HepG2 (cell line): ENCODE measurements around the gene NDUFB5. TPM values are rescaled to one million over a fixed set of nuclear protein-coding genes. Genes with fewer than 3 reads are reported as not detected.

Experiments used
- ASH2L ChIP-seq: fragments of 300-600, 200-600 bp; sonication (generic); IDR thresholded peaks from 2 replicates; pipeline ENCODE4 v1.7.0; 2017; ENCODE audit warnings: low read depth, mild to moderate bottlenecking, moderate library complexity, mixed read lengths, low read length; ENCODE audit not compliant: insufficient read length
- CREM ChIP-seq, 2 experiments: sonication (generic) in 1 of 2; formaldehyde crosslinking in 1 of 2; IDR thresholded peaks; 2 replicates each; pipeline versions ENCODE4 v1.4.0 to v1.6.1; 2016 to 2020; ENCODE audit warnings: antibody characterized with exemption in 1 of 2, mild to moderate bottlenecking in 1 of 2, missing genetic modification reagents in 1 of 2
- FOXA1 ChIP-seq, 2 experiments: fragments of 450-650 bp in 1 of 2; sonication (generic) in 1 of 2; formaldehyde crosslinking in 1 of 2; IDR thresholded peaks; 2 replicates each; pipeline versions ENCODE4 v1.4.0 to v1.6.1; 2016 to 2020; ENCODE audit warnings: missing genetic modification reagents in 1 of 2
- GATAD1 ChIP-seq: IDR thresholded peaks from 2 replicates; pipeline ENCODE4 v1.6.1; 2016; ENCODE audit warnings: missing genetic modification reagents, missing compliant biosample characterization
- KDM5B ChIP-seq: sonication (generic); formaldehyde crosslinking; IDR thresholded peaks from 2 replicates; pipeline ENCODE4 v1.4.0; 2020; ENCODE audit warnings: missing genetic modification reagents, mild to moderate bottlenecking, borderline replicate concordance
- NONO ChIP-seq, 2 experiments: fragments of 450-650 bp in 1 of 2; sonication (generic) in 1 of 2; formaldehyde crosslinking in 1 of 2; IDR thresholded peaks in 1 of 2; conservative IDR thresholded peaks in 1 of 2; 2 replicates each; pipeline versions ENCODE4 v1.6.1 to v1.8.0; 2017 to 2022; ENCODE audit warnings: mild to moderate bottlenecking in 1 of 2, missing genetic modification reagents in 1 of 2, moderate library complexity in 1 of 2
- PAWR ChIP-seq: sonication (generic); formaldehyde crosslinking; IDR thresholded peaks from 2 replicates; pipeline ENCODE4 v1.4.0; 2020; ENCODE audit warnings: missing genetic modification reagents, mild to moderate bottlenecking, borderline replicate concordance
- SIN3B ChIP-seq: fragments of 150-350 bp; IDR thresholded peaks from 2 replicates; pipeline ENCODE4 v1.6.1; 2014; ENCODE audit warnings: low read length
- SOX13 ChIP-seq, 3 experiments: fragments of 450-650 bp in 1 of 3; sonication (generic) in 1 of 3; formaldehyde crosslinking in 1 of 3; IDR thresholded peaks in 2 of 3; conservative IDR thresholded peaks in 1 of 3; 2 replicates each; pipeline versions ENCODE4 v1.5.0 to v1.6.1; 2016 to 2020; ENCODE audit warnings: antibody characterized with exemption in 1 of 3, mild to moderate bottlenecking in 1 of 3, missing compliant biosample characterization in 1 of 3, missing genetic modification reagents in 1 of 3, moderate library complexity in 1 of 3
- SOX5 ChIP-seq: IDR thresholded peaks from 2 replicates; pipeline ENCODE4 v1.6.1; 2016; ENCODE audit warnings: borderline replicate concordance
- ZFAT ChIP-seq: sonication (generic); formaldehyde crosslinking; conservative IDR thresholded peaks from 2 replicates; pipeline ENCODE4 v1.8.1; 2023; ENCODE audit warnings: missing genetic modification reagents, inconsistent platforms
- ZFX ChIP-seq: sonication (generic); formaldehyde crosslinking; IDR thresholded peaks from 2 replicates; pipeline ENCODE4 v1.4.0; 2020; ENCODE audit warnings: mild to moderate bottlenecking, low read depth, missing genetic modification reagents, moderate library complexity
- ZNF317 ChIP-seq: sonication (generic); formaldehyde crosslinking; IDR thresholded peaks from 2 replicates; pipeline ENCODE4 v1.5.0; 2020; ENCODE audit warnings: mild to moderate bottlenecking, missing genetic modification reagents
- ZNF33B ChIP-seq: sonication (generic); formaldehyde crosslinking; IDR thresholded peaks from 2 replicates; pipeline ENCODE4 v1.5.1; 2020; ENCODE audit warnings: mild to moderate bottlenecking, missing genetic modification reagents
- ZNF501 ChIP-seq: sonication (generic); formaldehyde crosslinking; IDR thresholded peaks from 2 replicates; pipeline ENCODE4 v1.5.1; 2020; ENCODE audit warnings: mild to moderate bottlenecking, moderate library complexity, missing genetic modification reagents
- ZNF557 ChIP-seq: sonication (generic); formaldehyde crosslinking; IDR thresholded peaks from 2 replicates; pipeline ENCODE4 v1.4.0; 2020; ENCODE audit warnings: missing genetic modification reagents
- ZNF572 ChIP-seq: sonication (generic); formaldehyde crosslinking; IDR thresholded peaks from 2 replicates; pipeline ENCODE4 v1.5.1; 2020; ENCODE audit warnings: mild to moderate bottlenecking, missing genetic modification reagents
- ZNF605 ChIP-seq: sonication (generic); formaldehyde crosslinking; IDR thresholded peaks from 2 replicates; pipeline ENCODE4 v1.8.0; 2022; ENCODE audit warnings: mild to moderate bottlenecking, missing genetic modification reagents
- ZNF75D ChIP-seq: sonication (generic); formaldehyde crosslinking; IDR thresholded peaks from 2 replicates; pipeline ENCODE4 v1.8.1; 2023; ENCODE audit warnings: missing genetic modification reagents, mild to moderate bottlenecking, borderline replicate concordance
- ZSCAN20 ChIP-seq: sonication (generic); formaldehyde crosslinking; IDR thresholded peaks from 2 replicates; pipeline ENCODE4 v1.4.0; 2020; ENCODE audit warnings: missing genetic modification reagents, mild to moderate bottlenecking, borderline replicate concordance
- polyA plus RNA-seq, 8 experiments: library from polyadenylated mRNA; depleted of rRNA in 3 of 8; stranded (reverse) in 7 of 8; unstranded in 1 of 8; fragments of >200 nt; fragmentation: Illumina TruSeq in 4 of 8; extraction: Trizol in 4 of 8; gene quantifications; 2 replicates each; pipeline versions ENCODE4 v1.2.1 to v1.2.3, GENCODE V29; 2011 to 2016; ENCODE audit warnings: low read depth in 4 of 8, missing spikeins in 1 of 8, mixed read lengths in 1 of 8; ENCODE audit not compliant: insufficient read depth in 1 of 8
- total RNA-seq, 5 experiments: library from RNA; depleted of rRNA; stranded (reverse); fragments of >200 nt; fragmentation: Illumina TruSeq; extraction: Trizol; gene quantifications; 2 replicates each; pipeline ENCODE4 v1.2.3, GENCODE V29; 2016; ENCODE audit warnings: low read depth in 1 of 5
- TF ChIP-seq, protein P1 (sequence below): sonication (generic); formaldehyde crosslinking; IDR thresholded peaks from 2 replicates; pipeline ENCODE4 v1.4.0; 2020; ENCODE audit warnings: missing genetic modification reagents, mild to moderate bottlenecking, borderline replicate concordance
- TF ChIP-seq, protein P2 (sequence below): IDR thresholded peaks from 2 replicates; pipeline ENCODE4 v1.6.1; 2012; ENCODE audit warnings: low read depth, low read length, improper control_type of control experiment
- TF ChIP-seq, protein P3 (sequence below): IDR thresholded peaks from 2 replicates; pipeline ENCODE4 v1.6.1; 2016; ENCODE audit warnings: missing biosample characterization, missing genetic modification reagents, low read depth
- TF ChIP-seq, protein P4 (sequence below): IDR thresholded peaks from 2 replicates; pipeline ENCODE4 v1.6.1; 2012; ENCODE audit warnings: inconsistent platforms

The NDUFB5 gene
- total and polyA plus RNA-seq, 2 of the 13 experiments (the other 11 are each of a cell fraction or from before 2014, with no cell fraction given) = 43.3 to 120 TPM

DNA sequence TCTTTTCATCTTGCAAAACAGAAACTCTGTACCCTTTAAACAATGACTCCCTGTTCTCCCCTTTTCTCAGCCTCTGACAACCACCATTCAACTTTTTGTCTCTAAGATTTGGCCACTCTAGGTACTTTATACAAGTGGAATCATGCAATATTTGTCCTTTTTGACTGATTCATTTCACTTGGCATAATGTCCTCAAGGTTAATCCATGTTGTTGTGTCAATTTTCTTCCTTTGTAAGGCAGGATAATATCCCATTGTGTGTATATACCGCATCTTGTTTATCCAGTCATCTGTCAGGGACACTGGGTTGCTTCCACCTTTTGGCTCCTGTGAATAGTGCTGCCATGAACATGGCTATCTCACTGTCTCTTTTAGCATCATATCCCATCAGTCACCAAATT lies 58.5 kb downstream of the NDUFB5 start (continued):
- TF ChIP-seq, protein P1, sequence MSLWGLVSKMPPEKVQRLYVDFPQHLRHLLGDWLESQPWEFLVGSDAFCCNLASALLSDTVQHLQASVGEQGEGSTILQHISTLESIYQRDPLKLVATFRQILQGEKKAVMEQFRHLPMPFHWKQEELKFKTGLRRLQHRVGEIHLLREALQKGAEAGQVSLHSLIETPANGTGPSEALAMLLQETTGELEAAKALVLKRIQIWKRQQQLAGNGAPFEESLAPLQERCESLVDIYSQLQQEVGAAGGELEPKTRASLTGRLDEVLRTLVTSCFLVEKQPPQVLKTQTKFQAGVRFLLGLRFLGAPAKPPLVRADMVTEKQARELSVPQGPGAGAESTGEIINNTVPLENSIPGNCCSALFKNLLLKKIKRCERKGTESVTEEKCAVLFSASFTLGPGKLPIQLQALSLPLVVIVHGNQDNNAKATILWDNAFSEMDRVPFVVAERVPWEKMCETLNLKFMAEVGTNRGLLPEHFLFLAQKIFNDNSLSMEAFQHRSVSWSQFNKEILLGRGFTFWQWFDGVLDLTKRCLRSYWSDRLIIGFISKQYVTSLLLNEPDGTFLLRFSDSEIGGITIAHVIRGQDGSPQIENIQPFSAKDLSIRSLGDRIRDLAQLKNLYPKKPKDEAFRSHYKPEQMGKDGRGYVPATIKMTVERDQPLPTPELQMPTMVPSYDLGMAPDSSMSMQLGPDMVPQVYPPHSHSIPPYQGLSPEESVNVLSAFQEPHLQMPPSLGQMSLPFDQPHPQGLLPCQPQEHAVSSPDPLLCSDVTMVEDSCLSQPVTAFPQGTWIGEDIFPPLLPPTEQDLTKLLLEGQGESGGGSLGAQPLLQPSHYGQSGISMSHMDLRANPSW = no peak
- TF ChIP-seq GATAD1 (CRISPR knock-in tag) = no peak
- no peak for TF ChIP-seq PAWR (CRISPR knock-in tag)
- TF ChIP-seq, protein P2, sequence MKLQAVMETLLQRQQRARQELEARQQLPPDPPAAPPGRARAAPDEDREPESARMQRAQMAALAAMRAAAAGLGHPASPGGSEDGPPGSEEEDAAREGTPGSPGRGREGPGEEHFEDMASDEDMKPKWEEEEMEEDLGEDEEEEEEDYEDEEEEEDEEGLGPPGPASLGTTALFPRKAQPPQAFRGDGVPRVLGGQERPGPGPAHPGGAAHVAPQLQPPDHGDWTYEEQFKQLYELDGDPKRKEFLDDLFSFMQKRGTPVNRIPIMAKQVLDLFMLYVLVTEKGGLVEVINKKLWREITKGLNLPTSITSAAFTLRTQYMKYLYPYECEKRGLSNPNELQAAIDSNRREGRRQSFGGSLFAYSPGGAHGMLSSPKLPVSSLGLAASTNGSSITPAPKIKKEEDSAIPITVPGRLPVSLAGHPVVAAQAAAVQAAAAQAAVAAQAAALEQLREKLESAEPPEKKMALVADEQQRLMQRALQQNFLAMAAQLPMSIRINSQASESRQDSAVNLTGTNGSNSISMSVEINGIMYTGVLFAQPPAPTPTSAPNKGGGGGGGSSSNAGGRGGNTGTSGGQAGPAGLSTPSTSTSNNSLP = no peak
- TF ChIP-seq SIN3B = no peak
- peak; percentile 88 for TF ChIP-seq SOX5 (CRISPR knock-in tag)
- TF ChIP-seq ZNF572 (CRISPR knock-in tag) = no peak
- no peak for TF ChIP-seq ZNF605 (CRISPR knock-in tag)
- TF ChIP-seq CREM (IDR thresholded peaks at IDR 0.05) = peak; percentile 53; the same call in 1 of the 2 replicates
- TF ChIP-seq CREM (CRISPR knock-in tag; IDR thresholded peaks at IDR 0.05) = no peak
- no peak for TF ChIP-seq ZNF75D
- no peak for TF ChIP-seq NONO (IDR thresholded peaks at IDR 0.05)
- no peak for TF ChIP-seq NONO (CRISPR knock-in tag; conservative IDR thresholded peaks at IDR 0.05)
- TF ChIP-seq ZNF501 (CRISPR knock-in tag) = no peak
- no peak for TF ChIP-seq ZNF557 (CRISPR knock-in tag)
- TF ChIP-seq ASH2L = no peak
- no peak for TF ChIP-seq KDM5B (CRISPR knock-in tag)
- peak; percentile 14; the same call in 1 of the 2 replicates for TF ChIP-seq ZFX
- TF ChIP-seq SOX13 (IDR thresholded peaks at IDR 0.05) = peak; percentile 56; the same call in 1 of the 2 replicates
- TF ChIP-seq SOX13 (CRISPR knock-in tag; conservative IDR thresholded peaks at IDR 0.05 in 1 of 2, IDR thresholded peaks at IDR 0.05 in 1 of 2) = peak in 1 of 2 experiments; percentile 97; a peak in 2 of 4 replicates
- no peak for TF ChIP-seq ZNF33B (CRISPR knock-in tag)
- TF ChIP-seq, protein P3, sequence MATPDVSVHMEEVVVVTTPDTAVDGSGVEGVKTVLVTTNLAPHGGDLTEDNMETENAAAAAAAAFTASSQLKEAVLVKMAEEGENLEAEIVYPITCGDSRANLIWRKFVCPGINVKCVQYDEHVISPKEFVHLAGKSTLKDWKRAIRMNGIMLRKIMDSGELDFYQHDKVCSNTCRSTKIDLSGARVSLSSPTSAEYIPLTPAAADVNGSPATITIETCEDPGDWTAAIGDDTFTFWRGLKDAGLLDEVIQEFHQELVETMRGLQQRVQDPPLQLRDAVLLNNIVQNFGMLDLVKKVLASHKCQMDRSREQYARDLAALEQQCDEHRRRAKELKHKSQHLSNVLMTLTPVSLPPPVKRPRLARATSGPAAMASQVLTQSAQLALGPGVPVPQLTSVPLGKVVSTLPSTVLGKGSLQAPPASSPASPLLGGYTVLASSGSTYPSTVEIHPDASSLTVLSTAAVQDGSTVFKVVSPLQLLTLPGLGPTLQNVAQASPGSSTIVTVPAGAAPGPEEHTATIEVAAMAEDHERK (CRISPR knock-in tag) = no peak
- TF ChIP-seq ZFAT = no peak
- TF ChIP-seq, protein P4, sequence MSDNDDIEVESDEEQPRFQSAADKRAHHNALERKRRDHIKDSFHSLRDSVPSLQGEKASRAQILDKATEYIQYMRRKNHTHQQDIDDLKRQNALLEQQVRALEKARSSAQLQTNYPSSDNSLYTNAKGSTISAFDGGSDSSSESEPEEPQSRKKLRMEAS = no peak
- TF ChIP-seq ZNF317 = peak; percentile 75; the same call in 1 of the 2 replicates
- TF ChIP-seq FOXA1 (IDR thresholded peaks at IDR 0.05) = no peak
- TF ChIP-seq FOXA1 (CRISPR knock-in tag; IDR thresholded peaks at IDR 0.05) = peak; percentile 74
- TF ChIP-seq ZSCAN20 = no peak
